HG03175 (cell line): ENCODE measurements around the gene ATRNL1.
"Not testable (repeated sequence)": the region's sequence is repeated elsewhere in the genome, so short reads cannot be mapped to it uniquely, and the experiment has no call there.

Source experiments
- ATAC-seq: cut with Tn5 transposase; IDR thresholded peaks from one replicate; pipeline ENCODE4 v1.9.1; 2021; ENCODE audit warnings: mild to moderate bottlenecking, moderate library complexity; ENCODE audit not compliant: unreplicated experiment

The ATRNL1 gene

GRCh38 chr10:115214829-115215228, 121.7 kb downstream of the ATRNL1 start:
- no peak for ATAC-seq

- ATAC-seq = no peak
These were observed 126.0 kb downstream of the ATRNL1 start for GRCh38 chr10:115219203-115219602.

- no peak for ATAC-seq
These were observed 128.9 kb downstream of the ATRNL1 start for GRCh38 chr10:115222039-115222438.

- no peak for ATAC-seq
These were observed 146.6 kb downstream of the ATRNL1 start for GRCh38 chr10:115239761-115240160.

- ATAC-seq = no peak
These were observed 157.6 kb downstream of the ATRNL1 start for GRCh38 chr10:115250784-115251183.

GRCh38 chr10:115253765-115254164, 160.6 kb downstream of the ATRNL1 start:
- ATAC-seq = not testable (repeated sequence)

GRCh38 chr10:115272482-115272881, 179.3 kb downstream of the ATRNL1 start:
- ATAC-seq = no peak

GRCh38 chr10:115278294-115278693, 185.1 kb downstream of the ATRNL1 start:
- no peak for ATAC-seq

GRCh38 chr10:115295213-115295805, 202.1 kb downstream of the ATRNL1 start:
- ATAC-seq = no peak

- no peak for ATAC-seq
These were observed 206.9 kb downstream of the ATRNL1 start for GRCh38 chr10:115300080-115300479.

GRCh38 chr10:115319669-115320068, 226.5 kb downstream of the ATRNL1 start:
- ATAC-seq = not testable (repeated sequence)

GRCh38 chr10:115321360-115321759, 228.2 kb downstream of the ATRNL1 start:
- ATAC-seq = no peak

GRCh38 chr10:115328331-115328730, 235.2 kb downstream of the ATRNL1 start:
- no peak for ATAC-seq

- ATAC-seq = no peak
These were observed 242.2 kb downstream of the ATRNL1 start for GRCh38 chr10:115335366-115335765.

- ATAC-seq = peak; percentile 82
These were observed 262.1 kb downstream of the ATRNL1 start for GRCh38 chr10:115355162-115355760.

- not testable (repeated sequence) for ATAC-seq
These were observed 274.8 kb downstream of the ATRNL1 start for GRCh38 chr10:115367920-115368319.

GRCh38 chr10:115379064-115379463, 285.9 kb downstream of the ATRNL1 start:
- no peak for ATAC-seq

GRCh38 chr10:115384665-115385064, 291.5 kb downstream of the ATRNL1 start:
- ATAC-seq = no peak

- ATAC-seq = no peak
These were observed 297.4 kb downstream of the ATRNL1 start for GRCh38 chr10:115390607-115391006.

GRCh38 chr10:115398026-115398425, 304.9 kb downstream of the ATRNL1 start:
- no peak for ATAC-seq

GRCh38 chr10:115402699-115403098, 309.5 kb downstream of the ATRNL1 start:
- no peak for ATAC-seq

GRCh38 chr10:115405838-115406237, 312.7 kb downstream of the ATRNL1 start:
- not testable (repeated sequence) for ATAC-seq

- ATAC-seq = no peak
These were observed 316.2 kb downstream of the ATRNL1 start for GRCh38 chr10:115409347-115409746.
